HEK293T (cell line): ENCODE data around the gene NEBL.

Source experiments
- CTCF ChIA-PET: fragments of 350-600 bp; formaldehyde crosslinking; extraction: SDS; loops from one replicate; lab custom pipeline; 2021; ENCODE audit warnings: antibody characterized with exemption, inconsistent platforms; lab: Yijun Ruan, JAX
- POLR2A ChIA-PET: fragments of 350-600 bp; formaldehyde crosslinking; extraction: SDS; loops from one replicate; lab custom pipeline; 2020; ENCODE audit warnings: antibody characterized with exemption, inconsistent platforms; lab: Yijun Ruan, JAX
- DNase-seq: peaks from one replicate; pipeline ENCODE4 v3.0.0; 2012; ENCODE audit warnings: mixed read lengths; ENCODE audit errors: extremely low spot score
- ARNT ChIP-seq: fragments of 450-650 bp; IDR thresholded peaks from 2 replicates; pipeline ENCODE4 v1.6.1; 2017; ENCODE audit warnings: mild to moderate bottlenecking
- BHLHE40 ChIP-seq: fragments of 450-650 bp; IDR thresholded peaks from 2 replicates; pipeline ENCODE4 v1.6.1; 2016; ENCODE audit warnings: mild to moderate bottlenecking, moderate library complexity, borderline replicate concordance
- CTBP1 ChIP-seq: fragments of 450-650 bp; IDR thresholded peaks from 2 replicates; pipeline ENCODE4 v1.6.1; 2016; ENCODE audit warnings: borderline replicate concordance
- ELF4 ChIP-seq: fragments of 450-650 bp; IDR thresholded peaks from 2 replicates; pipeline ENCODE4 v1.6.1; 2017; ENCODE audit warnings: antibody characterized with exemption
- FOXA1 ChIP-seq: fragments of 450-650 bp; IDR thresholded peaks from 2 replicates; pipeline ENCODE4 v1.6.1; 2016; ENCODE audit warnings: mild to moderate bottlenecking
- FOXK2 ChIP-seq: fragments of 450-650 bp; IDR thresholded peaks from 2 replicates; pipeline ENCODE4 v1.6.1; 2016; ENCODE audit warnings: mild to moderate bottlenecking
- FOXM1 ChIP-seq: fragments of 450-650 bp; IDR thresholded peaks from 2 replicates; pipeline ENCODE4 v1.6.1; 2017; ENCODE audit warnings: mild to moderate bottlenecking, borderline replicate concordance
- HDGF ChIP-seq: fragments of 450-650 bp; IDR thresholded peaks from 2 replicates; pipeline ENCODE4 v1.6.1; 2017; ENCODE audit warnings: antibody characterized with exemption, borderline replicate concordance
- L3MBTL2 ChIP-seq: fragments of 450-650 bp; conservative IDR thresholded peaks from 2 replicates; pipeline ENCODE4 v1.6.1; 2016; ENCODE audit warnings: mild to moderate bottlenecking
- LEF1 ChIP-seq: fragments of 450-650 bp; IDR thresholded peaks from 2 replicates; pipeline ENCODE4 v1.6.1; 2017; ENCODE audit warnings: mild to moderate bottlenecking, borderline replicate concordance
- NFRKB ChIP-seq: fragments of 450-650 bp; IDR thresholded peaks from 2 replicates; pipeline ENCODE4 v1.6.1; 2016; ENCODE audit warnings: mild to moderate bottlenecking, moderate library complexity
- PKNOX1 ChIP-seq: fragments of 450-650 bp; IDR thresholded peaks from 2 replicates; pipeline ENCODE4 v1.6.1; 2016
- SP1 ChIP-seq: fragments of 450-650 bp; IDR thresholded peaks from 2 replicates; pipeline ENCODE4 v1.6.1; 2017
- SUZ12 ChIP-seq: fragments of 450-650 bp; IDR thresholded peaks from 2 replicates; pipeline ENCODE4 v1.6.1; 2016; ENCODE audit warnings: mild to moderate bottlenecking
- TARDBP ChIP-seq: fragments of 450-650 bp; IDR thresholded peaks from 2 replicates; pipeline ENCODE4 v1.6.1; 2016
- ZNF384 ChIP-seq: fragments of 450-650 bp; IDR thresholded peaks from 2 replicates; pipeline ENCODE4 v1.6.1; 2016

The NEBL gene

GRCh38 chr10:20760460-20760859 lies 136.7 kb downstream of the NEBL start:
- ChIA-PET CTCF (no interaction called here), POLR2A (no interaction called here)
- no peak for DNase-seq
- TF ChIP-seq HDGF (no peak), SUZ12 (no peak), CTBP1 (no peak), ARNT (no peak), BHLHE40 (no peak), ZNF384 (no peak), NFRKB (no peak), SP1 (no peak), LEF1 (no peak), TARDBP (no peak), FOXA1 (no peak), ELF4 (no peak), L3MBTL2 (no peak)

- ChIA-PET POLR2A (no interaction called here), CTCF (no interaction called here)
- no peak for TF ChIP-seq LEF1
- TF ChIP-seq FOXK2: no peak
- no peak for TF ChIP-seq ELF4
- TF ChIP-seq HDGF: no peak
- no peak for DNase-seq
Measured at GRCh38 chr10:20748551-20748950, 148.6 kb downstream of the NEBL start.

GRCh38 chr10:20747782-20748181 lies 149.3 kb downstream of the NEBL start:
- TF ChIP-seq TARDBP: no peak
- TF ChIP-seq BHLHE40: no peak
- CTCF ChIA-PET: no interaction called here
- POLR2A ChIA-PET: no interaction called here

GRCh38 chr10:20746856-20747255 lies 150.3 kb downstream of the NEBL start:
- ChIA-PET POLR2A (no interaction called here), CTCF (no interaction called here)

More at GRCh38 chr10:20747782-20748181, 149.3 kb downstream of the NEBL start:
- DNase-seq: no peak

GRCh38 chr10:20745556-20746375 lies 151.3 kb downstream of the NEBL start:
- POLR2A ChIA-PET: no interaction called here
- TF ChIP-seq PKNOX1 (no peak), TARDBP (no peak), HDGF (no peak), SUZ12 (no peak), ELF4 (no peak), NFRKB (no peak), FOXK2 (no peak), FOXA1 (no peak), LEF1 (no peak), FOXM1 (no peak), BHLHE40 (no peak), ZNF384 (no peak), ARNT (no peak)
- CTCF ChIA-PET: no interaction called here
- no peak for DNase-seq

More at GRCh38 chr10:20746856-20747255, 150.3 kb downstream of the NEBL start:
- DNase-seq: peak; percentile 12
- no peak for TF ChIP-seq L3MBTL2
- TF ChIP-seq HDGF: no peak
- no peak for TF ChIP-seq CTBP1
- TF ChIP-seq BHLHE40: no peak
- TF ChIP-seq FOXA1: no peak
- TF ChIP-seq PKNOX1: 0 out of 2 replicates have a peak, but pooled peaks have one; percentile 25
- TF ChIP-seq LEF1: no peak

- TF ChIP-seq SP1: no peak
- no peak for DNase-seq
- ChIA-PET CTCF (no interaction called here), POLR2A (no interaction called here)
Measured at GRCh38 chr10:20744821-20745220, 152.3 kb downstream of the NEBL start.

- ChIA-PET POLR2A (no interaction called here), CTCF (no interaction called here)
- TF ChIP-seq SP1 (no peak), L3MBTL2 (no peak), CTBP1 (no peak), TARDBP (no peak), FOXK2 (no peak), PKNOX1 (no peak), FOXA1 (no peak), SUZ12 (no peak), NFRKB (no peak), ARNT (no peak), ZNF384 (no peak), BHLHE40 (no peak), LEF1 (no peak)
- no peak for DNase-seq
Measured at GRCh38 chr10:20743942-20744341, 153.2 kb downstream of the NEBL start.
